HG03558 (cell line): ENCODE results near the gene E4F1.

ENCODE experiments used
- ATAC-seq: cut with Tn5 transposase; IDR thresholded peaks from one replicate; pipeline ENCODE4 v1.9.1; 2021; ENCODE audit warnings: moderate number of reproducible peaks; ENCODE audit not compliant: unreplicated experiment; ENCODE audit errors: extremely low read depth

Gene E4F1

GRCh38 chr16:2284797-2285576 is 61.6 kb downstream of the E4F1 start:
- ATAC-seq, result no peak
